Stomach (tissue), 9 donors: ENCODE results near the gene RBM48. TPM values are rescaled to one million over a fixed set of nuclear protein-coding genes. Genes with fewer than 3 reads are reported as not detected.

Source experiments
- DNase-seq, 2 donors: peaks; one replicate each; pipeline versions ENCODE4 v3.0.0 to v3.0.0-alpha.2; 2013 to 2019
- H3K27ac ChIP-seq, 5 donors: fragments of 200-600 bp in 4 of 5; sonication (generic) in 4 of 5; one replicate each; pipeline ENCODE4 v1.5.1; 2013 to 2019; ENCODE audit warnings: mild to moderate bottlenecking in 1 of 5, moderate library complexity in 1 of 5
- H3K27me3 ChIP-seq, 3 donors: fragments of 200-600 bp; sonication (generic); one replicate each; pipeline ENCODE4 v1.5.1; 2017 to 2019; ENCODE audit warnings: mixed run types in 1 of 3
- H3K36me3 ChIP-seq, 4 donors: fragments of 200-600 bp; sonication (generic); 1 replicate in 3 of 4; 2 replicates in 1 of 4; pipeline ENCODE4 v1.5.1; 2016 to 2019
- H3K4me1 ChIP-seq, 4 donors: fragments of 200-600 bp; sonication (generic); one replicate each; pipeline ENCODE4 v1.5.1; 2016 to 2019
- H3K4me3 ChIP-seq, 4 donors: fragments of 200-600 bp; sonication (generic) in 3 of 4; one replicate each; pipeline ENCODE4 v1.5.1; 2016 to 2019; ENCODE audit warnings: mild to moderate bottlenecking in 1 of 4
- H3K9me3 ChIP-seq, 4 donors: fragments of 200-600 bp; sonication (generic); one replicate each; pipeline ENCODE4 v1.5.1; 2016 to 2019
- EP300 ChIP-seq: sonication (generic); formaldehyde crosslinking; IDR thresholded peaks from one replicate; pipeline ENCODE4 v1.6.1; 2017; ENCODE audit warnings: antibody characterized with exemption
- POLR2A ChIP-seq, 4 donors: fragments of 450-650 bp; IDR thresholded peaks; one replicate each; pipeline ENCODE4 v1.6.1; 2016; ENCODE audit warnings: antibody characterized with exemption in 4 of 4, control low read depth in 2 of 4, mild to moderate bottlenecking in 1 of 4, moderate library complexity in 1 of 4
- POLR2AphosphoS5 ChIP-seq, 3 donors: sonication (generic); formaldehyde crosslinking; IDR thresholded peaks; one replicate each; pipeline ENCODE4 v1.6.1; 2016; ENCODE audit warnings: antibody characterized with exemption in 3 of 3
- WGBS, 5 donors: extraction: QIAGEN DNeasy Blood & Tissue Kit in 3 of 5; methylation state at CpG; one replicate each; pipeline versions ENCODE4 v1.1.5 to v1.1.7; 2013 to 2018; 5-methylcytosine and 5-hydroxymethylcytosine counted together
- intact Hi-C: fragments of 100-400 bp; cut with DNase I; formaldehyde crosslinking; loops from one replicate; pipeline ENCODE4 v1.15.1; 2023; ENCODE audit warnings: low total_unique reads
- polyA plus RNA-seq, 3 donors: library from polyadenylated mRNA; stranded (reverse); fragments of 200-250 nt; gene quantifications; one replicate each; pipeline ENCODE4 v1.2.3, GENCODE V29; 2013
- total RNA-seq, 5 donors: library from RNA; depleted of rRNA; stranded (reverse); fragments of >200 nt; gene quantifications; one replicate each; pipeline versions ENCODE4 v1.1.0 to v1.2.3, GENCODE V29; 2014 to 2016
- TF ChIP-seq, protein P1 (sequence below), 7 experiments: fragments of 450-650 bp in 4 of 7; fragments of 200-600 bp in 3 of 7; sonication (generic) in 3 of 7; IDR thresholded peaks; one replicate each; pipeline ENCODE4 v1.5.1; 2016 to 2019; ENCODE audit warnings: antibody characterized with exemption in 7 of 7, control low read depth in 2 of 7, mild to moderate bottlenecking in 1 of 7
- donor health status: healthy with polysubstance abuse.
- donor health status: Bipolar disorder and iron deficiency.
- donor health status: healthy.

Gene RBM48
- total and polyA plus RNA-seq, 8 donors, result 3.2 to 14.0 (median 6.6) TPM

DNA sequence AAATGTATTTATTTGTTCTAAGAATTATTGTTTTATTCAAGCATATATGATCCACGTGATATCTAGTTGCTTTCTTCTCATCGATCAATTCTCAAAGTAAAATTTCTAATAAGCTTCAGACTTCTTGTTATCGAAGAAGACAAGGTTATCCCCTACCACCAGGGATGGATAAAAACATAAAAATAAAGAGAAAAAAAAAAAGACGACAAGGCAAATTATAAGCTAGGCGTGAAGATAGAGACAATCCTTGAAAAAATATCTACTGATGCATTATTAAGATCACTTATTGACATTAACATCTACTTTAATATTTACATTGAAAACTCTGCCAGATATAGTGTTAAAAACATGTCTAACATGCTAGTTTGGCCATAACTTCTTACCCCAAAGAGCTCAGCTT, 19.6 kb upstream of the RBM48 start:
- intact Hi-C loops, result no loop called here
- H3K27ac ChIP-seq, result no peak overlapping the region
- no peaks in the 10 kb centered on the region for H3K4me1 ChIP-seq
- H3K9me3 ChIP-seq, result no peaks in the 10 kb centered on the region
- H3K36me3 ChIP-seq, result peaks cover 9 to 91% (median 77%) of the 10 kb centered on the region in 4 donors
- TF ChIP-seq, protein P1, sequence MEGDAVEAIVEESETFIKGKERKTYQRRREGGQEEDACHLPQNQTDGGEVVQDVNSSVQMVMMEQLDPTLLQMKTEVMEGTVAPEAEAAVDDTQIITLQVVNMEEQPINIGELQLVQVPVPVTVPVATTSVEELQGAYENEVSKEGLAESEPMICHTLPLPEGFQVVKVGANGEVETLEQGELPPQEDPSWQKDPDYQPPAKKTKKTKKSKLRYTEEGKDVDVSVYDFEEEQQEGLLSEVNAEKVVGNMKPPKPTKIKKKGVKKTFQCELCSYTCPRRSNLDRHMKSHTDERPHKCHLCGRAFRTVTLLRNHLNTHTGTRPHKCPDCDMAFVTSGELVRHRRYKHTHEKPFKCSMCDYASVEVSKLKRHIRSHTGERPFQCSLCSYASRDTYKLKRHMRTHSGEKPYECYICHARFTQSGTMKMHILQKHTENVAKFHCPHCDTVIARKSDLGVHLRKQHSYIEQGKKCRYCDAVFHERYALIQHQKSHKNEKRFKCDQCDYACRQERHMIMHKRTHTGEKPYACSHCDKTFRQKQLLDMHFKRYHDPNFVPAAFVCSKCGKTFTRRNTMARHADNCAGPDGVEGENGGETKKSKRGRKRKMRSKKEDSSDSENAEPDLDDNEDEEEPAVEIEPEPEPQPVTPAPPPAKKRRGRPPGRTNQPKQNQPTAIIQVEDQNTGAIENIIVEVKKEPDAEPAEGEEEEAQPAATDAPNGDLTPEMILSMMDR (IDR thresholded peaks at IDR 0.05), result no peak
- TF ChIP-seq EP300 (no peak), POLR2A (IDR thresholded peaks at IDR 0.05) (no peak), POLR2AphosphoS5 (IDR thresholded peaks at IDR 0.05) (no peak)
- no peaks in the 10 kb centered on the region for H3K27me3 ChIP-seq
- DNase-seq, result no peak
- 90 to 97% (median 96%) methylated on average over 5 of the region's 5 CpGs for WGBS, 5 donors
- H3K4me3 ChIP-seq, result no peak overlapping the region

DNA sequence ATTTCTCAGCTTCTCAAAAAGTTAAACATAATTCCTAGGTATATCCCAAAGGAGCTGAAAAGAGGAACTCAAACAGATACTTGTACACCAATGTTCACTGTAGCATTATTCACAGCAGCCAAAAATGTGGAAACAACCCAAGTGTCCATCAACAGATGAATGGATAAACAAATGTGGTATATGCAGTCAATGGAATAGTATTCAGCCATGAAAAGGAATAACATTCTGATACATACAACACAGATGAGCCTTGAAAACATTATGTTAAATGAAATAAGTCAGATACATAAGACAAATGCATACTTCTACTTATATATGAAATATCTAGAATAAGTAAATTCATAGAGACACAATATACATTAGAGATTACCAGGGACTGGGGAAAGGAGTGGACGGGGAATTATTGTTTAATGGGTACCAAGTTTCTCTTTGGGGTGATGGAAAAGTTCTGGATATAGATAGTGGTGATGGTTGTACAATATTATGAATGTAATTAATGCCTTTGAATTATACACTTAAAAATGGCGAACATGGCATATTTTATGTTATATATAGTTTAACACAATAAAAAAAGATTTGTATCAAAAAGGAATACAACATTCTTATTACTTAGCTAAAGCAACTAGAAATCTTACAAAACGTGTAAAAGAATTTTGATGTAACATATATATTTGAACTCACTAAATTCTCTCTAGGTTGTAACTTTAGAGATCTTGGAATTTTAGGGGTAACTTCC, 15.3 kb upstream of the RBM48 start:
- no peak for DNase-seq
- Histone ChIP-seq H3K36me3 (peaks cover 12 to 86% (median 69%) of the 10 kb centered on the region in 4 donors), H3K27ac (no peak overlapping the region), H3K9me3 (no peaks in the 10 kb centered on the region), H3K27me3 (no peaks in the 10 kb centered on the region), H3K4me3 (no peak overlapping the region), H3K4me1 (no peaks in the 10 kb centered on the region)
- 61 to 85% (median 62%) methylated on average over 3 of the region's 3 CpGs for WGBS, 5 donors
- intact Hi-C loops, result no loop called here
- TF ChIP-seq, protein P1 (IDR thresholded peaks at IDR 0.05), result no peak
- TF ChIP-seq EP300, result no peak
- TF ChIP-seq POLR2AphosphoS5 (IDR thresholded peaks at IDR 0.05), result no peak
- no peak for TF ChIP-seq POLR2A (IDR thresholded peaks at IDR 0.05)

DNA sequence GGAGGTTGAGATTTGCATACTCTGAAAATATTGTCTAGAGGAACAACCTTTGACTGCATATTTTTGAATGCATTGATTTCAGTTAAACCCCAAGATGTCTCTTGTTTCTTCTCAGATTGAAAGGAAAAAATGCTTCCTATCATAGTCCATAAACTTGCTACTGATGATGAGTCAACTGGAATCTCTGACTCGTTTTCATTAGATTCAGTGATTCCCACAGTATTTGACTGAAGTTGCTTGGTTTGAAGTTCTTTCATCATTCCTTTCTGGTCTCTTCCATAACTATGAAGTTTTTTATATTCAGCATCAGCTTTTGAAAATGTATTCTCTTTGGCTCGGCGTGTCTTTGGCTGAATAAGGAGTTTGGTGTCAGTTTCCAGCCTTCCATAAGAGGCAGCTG, 11.0 kb upstream of the RBM48 start:
- TF ChIP-seq EP300 (no peak), POLR2AphosphoS5 (IDR thresholded peaks at IDR 0.05) (no peak), POLR2A (IDR thresholded peaks at IDR 0.05) (no peak)
- TF ChIP-seq, protein P1 (IDR thresholded peaks at IDR 0.05), result no peak
- Histone ChIP-seq H3K36me3 (peaks cover 7 to 75% (median 63%) of the 10 kb centered on the region in 4 donors), H3K27ac (no peak overlapping the region), H3K27me3 (no peaks in the 10 kb centered on the region), H3K9me3 (no peaks in the 10 kb centered on the region), H3K4me3 (no peak overlapping the region), H3K4me1 (no peaks in the 10 kb centered on the region)
- DNase-seq, result no peak
- 79 to 94% (median 88%) methylated on average over 3 of the region's 3 CpGs for WGBS, 5 donors
- intact Hi-C loops, result no loop called here

DNA sequence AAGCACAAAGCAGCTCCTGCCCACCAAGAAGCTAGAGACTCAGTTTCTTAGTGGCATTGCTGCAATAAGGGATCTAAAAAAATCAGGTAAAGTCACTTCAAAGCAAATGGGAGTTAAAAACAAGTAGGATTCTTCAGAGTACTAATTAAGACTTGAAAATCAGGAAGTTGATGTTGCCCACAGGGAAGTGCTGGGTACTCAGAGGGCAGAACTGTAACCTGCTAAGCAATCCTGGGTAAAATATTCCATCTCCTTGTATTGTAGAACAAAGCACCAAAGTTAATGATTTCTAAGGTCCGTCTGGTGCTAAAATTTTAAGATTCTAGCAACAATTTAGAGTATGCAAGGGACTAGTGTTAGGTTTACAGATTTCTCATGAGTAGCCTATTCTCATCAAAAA, 8.6 kb upstream of the RBM48 start:
- Histone ChIP-seq H3K4me3 (no peak overlapping the region), H3K4me1 (no peaks in the 10 kb centered on the region), H3K27me3 (no peaks in the 10 kb centered on the region), H3K9me3 (no peaks in the 10 kb centered on the region), H3K36me3 (peaks cover 7 to 62% (median 52%) of the 10 kb centered on the region in 4 donors), H3K27ac (no peak overlapping the region)
- 76 to 96% (median 83%) methylated on average over 1 of the region's 1 CpG for WGBS, 5 donors
- no peak for TF ChIP-seq POLR2AphosphoS5 (IDR thresholded peaks at IDR 0.05)
- no peak for TF ChIP-seq POLR2A (IDR thresholded peaks at IDR 0.05)
- no peak for TF ChIP-seq EP300
- TF ChIP-seq, protein P1 (IDR thresholded peaks at IDR 0.05), result no peak
- DNase-seq, result no peak
- intact Hi-C loops, result no loop called here
